Lung (tissue), 12 donors: ENCODE data around the gene ZSCAN10. TPM values are rescaled to one million over a fixed set of nuclear protein-coding genes. Genes with fewer than 3 reads are reported as not detected.

Experiments
- ATAC-seq: fragments of 200-7000 bp; cut with Tn5 transposase; one replicate; pipeline ENCODE4 v1.9.1; 2020; ENCODE audit warnings: moderate number of reproducible peaks; ENCODE audit not compliant: insufficient read depth, low FRiP score
- DNase-seq, 3 donors: peaks; one replicate each; pipeline ENCODE4 v3.0.0-alpha.2; 2013 to 2017
- H3K27ac ChIP-seq, 2 donors: one replicate each; pipeline ENCODE4 v1.5.1; 2013; ENCODE audit warnings: mild to moderate bottlenecking in 2 of 2, moderate library complexity in 2 of 2, control low read depth in 1 of 2, inconsistent platforms in 1 of 2, low read depth in 1 of 2, low read length in 1 of 2
- H3K27me3 ChIP-seq, 3 donors: one replicate each; pipeline ENCODE4 v1.5.1; 2013; ENCODE audit warnings: low read length in 2 of 3; ENCODE audit not compliant: control insufficient read depth in 3 of 3, insufficient read depth in 3 of 3
- H3K36me3 ChIP-seq, 4 donors: one replicate each; pipeline ENCODE4 v1.5.1; 2013; ENCODE audit warnings: low read length in 4 of 4, mild to moderate bottlenecking in 1 of 4, moderate library complexity in 1 of 4; ENCODE audit not compliant: control insufficient read depth in 4 of 4, insufficient read depth in 4 of 4
- H3K4me1 ChIP-seq, 5 donors: one replicate each; pipeline ENCODE4 v1.5.1; 2013; ENCODE audit warnings: low read length in 5 of 5, mild to moderate bottlenecking in 2 of 5, moderate library complexity in 1 of 5; ENCODE audit not compliant: control insufficient read depth in 5 of 5, insufficient read depth in 5 of 5
- H3K4me3 ChIP-seq: one replicate; pipeline ENCODE4 v1.5.1; 2013; ENCODE audit warnings: mild to moderate bottlenecking, control low read depth, moderate library complexity
- H3K9ac ChIP-seq, 2 donors: one replicate each; pipeline ENCODE4 v1.5.1; 2013; ENCODE audit warnings: low read length in 2 of 2, control low read depth in 1 of 2; ENCODE audit not compliant: insufficient read depth in 1 of 2
- H3K9me3 ChIP-seq, 4 donors: one replicate each; pipeline ENCODE4 v1.5.1; 2013; ENCODE audit warnings: low read length in 3 of 4, mild to moderate bottlenecking in 1 of 4, moderate library complexity in 1 of 4; ENCODE audit not compliant: control insufficient read depth in 4 of 4, insufficient read depth in 3 of 4
- WGBS, 2 donors: extraction: QIAGEN DNeasy Blood & Tissue Kit; methylation state at CpG; one replicate each; pipeline ENCODE4 v1.1.7; 2013; 5-methylcytosine and 5-hydroxymethylcytosine counted together
- polyA plus RNA-seq, 2 donors: library from polyadenylated mRNA; stranded (reverse); fragments of 200-250 nt; gene quantifications; one replicate each; pipeline ENCODE4 v1.2.1, GENCODE V29; 2013
- total RNA-seq, 2 donors: library from RNA; depleted of rRNA in 1 of 2; stranded (reverse); fragments of >200 nt in 1 of 2; gene quantifications; one replicate each; pipeline ENCODE4 v1.2.1, GENCODE V29; 2014 to 2021
- TF ChIP-seq, protein P1 (sequence below): IDR thresholded peaks from 2 replicates; pipeline ENCODE4 v1.5.1; 2012; ENCODE audit warnings: mild to moderate bottlenecking; ENCODE audit errors: control extremely low read depth, extremely low read depth
- donor health status: control.
- donor health status: control.
- donor health status: Bipolar disorder and iron deficiency.
- donor health status: healthy.
- donor health status: DM: yes; HTN: yes; CAD: no.

The ZSCAN10 gene
- total and polyA plus RNA-seq, 4 donors: 0.02 to 0.21 TPM; not detected in 2

- DNase-seq (no peak), ATAC-seq (no peak)
- H3K36me3 ChIP-seq: no peaks in the 10 kb centered on the region
- no peaks in the 10 kb centered on the region for H3K9me3 ChIP-seq
- WGBS, 2 donors: 97 to 99% methylated on average over 81 of the region's 81 CpGs
- H3K4me3 ChIP-seq: no peak overlapping the region
- TF ChIP-seq, protein P1, sequence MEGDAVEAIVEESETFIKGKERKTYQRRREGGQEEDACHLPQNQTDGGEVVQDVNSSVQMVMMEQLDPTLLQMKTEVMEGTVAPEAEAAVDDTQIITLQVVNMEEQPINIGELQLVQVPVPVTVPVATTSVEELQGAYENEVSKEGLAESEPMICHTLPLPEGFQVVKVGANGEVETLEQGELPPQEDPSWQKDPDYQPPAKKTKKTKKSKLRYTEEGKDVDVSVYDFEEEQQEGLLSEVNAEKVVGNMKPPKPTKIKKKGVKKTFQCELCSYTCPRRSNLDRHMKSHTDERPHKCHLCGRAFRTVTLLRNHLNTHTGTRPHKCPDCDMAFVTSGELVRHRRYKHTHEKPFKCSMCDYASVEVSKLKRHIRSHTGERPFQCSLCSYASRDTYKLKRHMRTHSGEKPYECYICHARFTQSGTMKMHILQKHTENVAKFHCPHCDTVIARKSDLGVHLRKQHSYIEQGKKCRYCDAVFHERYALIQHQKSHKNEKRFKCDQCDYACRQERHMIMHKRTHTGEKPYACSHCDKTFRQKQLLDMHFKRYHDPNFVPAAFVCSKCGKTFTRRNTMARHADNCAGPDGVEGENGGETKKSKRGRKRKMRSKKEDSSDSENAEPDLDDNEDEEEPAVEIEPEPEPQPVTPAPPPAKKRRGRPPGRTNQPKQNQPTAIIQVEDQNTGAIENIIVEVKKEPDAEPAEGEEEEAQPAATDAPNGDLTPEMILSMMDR: no peak
- no peak overlapping the region for H3K9ac ChIP-seq
- H3K27ac ChIP-seq: no peak overlapping the region
- H3K4me1 ChIP-seq: peaks cover 0 to 17% (median 3%) of the 10 kb centered on the region in 5 donors
- peaks cover 0 to 3% (median 0%) of the 10 kb centered on the region in 3 donors for H3K27me3 ChIP-seq
Observed at GRCh38 chr16:3089717-3090592, 9.1 kb downstream of the ZSCAN10 start.

GRCh38 chr16:3088925-3089716 is 10.0 kb downstream of the ZSCAN10 start:
- no peaks in the 10 kb centered on the region for H3K9me3 ChIP-seq
- peaks cover 0 to 3% (median 0%) of the 10 kb centered on the region in 3 donors for H3K27me3 ChIP-seq
- 90 to 95% methylated on average over 71 of the region's 71 CpGs for WGBS, 2 donors
- peaks cover 0 to 17% (median 3%) of the 10 kb centered on the region in 5 donors for H3K4me1 ChIP-seq
- DNase-seq (no peak), ATAC-seq (no peak)
- H3K36me3 ChIP-seq: no peaks in the 10 kb centered on the region
- peak overlapping the region in 1 of 2 donors; percentile 60 for H3K27ac ChIP-seq
- no peak overlapping the region for H3K4me3 ChIP-seq
- no peak overlapping the region for H3K9ac ChIP-seq
- TF ChIP-seq, protein P1: no peak

GRCh38 chr16:3088450-3088849 is 10.6 kb downstream of the ZSCAN10 start:
- ATAC-seq: no peak
- 59 to 81% methylated on average over 7 of the region's 7 CpGs for WGBS, 2 donors
- Histone ChIP-seq H3K9me3 (no peaks in the 10 kb centered on the region), H3K36me3 (no peaks in the 10 kb centered on the region), H3K27me3 (peaks cover 0 to 3% (median 0%) of the 10 kb centered on the region in 3 donors), H3K9ac (no peak overlapping the region), H3K4me1 (peaks cover 0 to 17% (median 3%) of the 10 kb centered on the region in 5 donors), H3K4me3 (no peak overlapping the region), H3K27ac (peak overlapping the region in 1 of 2 donors; percentile 60)
- TF ChIP-seq, protein P1: no peak
- peak; percentile 24 to 62 (median 48) for DNase-seq
